Suprapubic skin (tissue), 3 donors: ENCODE measurements around the gene CDS2.

Source experiments
- POLR2A ChIP-seq, 2 donors: fragments of 450-650 bp; IDR thresholded peaks; one replicate each; pipeline ENCODE4 v1.6.1; 2017; ENCODE audit warnings: antibody characterized with exemption in 2 of 2, mild to moderate bottlenecking in 2 of 2, moderate library complexity in 2 of 2
- TF ChIP-seq, protein P1 (sequence below), 2 donors: fragments of 200-600 bp in 1 of 2; fragments of 450-650 bp in 1 of 2; sonication (generic) in 1 of 2; IDR thresholded peaks; one replicate each; pipeline ENCODE4 v1.5.1; 2016 to 2019; ENCODE audit warnings: antibody characterized with exemption in 2 of 2, mild to moderate bottlenecking in 1 of 2, moderate library complexity in 1 of 2

DNA sequence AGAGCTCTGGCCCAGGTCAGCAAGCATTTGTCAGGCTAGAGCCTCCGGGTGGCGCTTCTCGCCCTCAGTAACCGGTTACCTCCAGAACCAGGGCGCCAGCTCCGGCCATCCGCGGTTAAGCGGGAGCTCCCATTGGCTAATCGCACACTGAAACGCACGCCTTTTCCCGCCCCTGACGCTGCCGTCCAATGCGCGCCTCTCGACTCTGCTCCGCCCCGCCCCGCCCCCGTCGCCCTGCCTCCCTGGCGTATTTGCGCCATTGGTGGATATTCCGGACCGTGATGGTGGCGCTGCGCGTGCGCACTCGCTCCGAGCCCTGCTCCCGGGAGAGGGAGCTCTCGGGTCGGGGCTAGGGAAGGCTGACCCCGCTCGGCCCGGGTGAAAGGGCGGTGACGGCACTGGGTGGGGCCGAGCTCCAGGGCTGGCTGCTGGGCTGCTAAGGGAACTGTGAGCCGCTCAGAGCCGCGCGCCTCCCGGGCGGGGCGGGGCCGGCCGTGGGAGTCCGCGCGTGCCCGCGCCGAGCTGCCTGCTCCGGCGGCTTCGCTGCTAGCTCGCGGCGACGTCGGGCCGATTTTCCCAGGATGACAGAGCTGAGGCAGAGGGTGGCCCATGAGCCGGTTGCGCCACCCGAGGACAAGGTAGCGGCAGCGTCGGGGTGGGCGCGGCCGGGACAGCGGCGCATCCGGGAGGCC is at the start of gene CDS2:
- TF ChIP-seq, protein P1, sequence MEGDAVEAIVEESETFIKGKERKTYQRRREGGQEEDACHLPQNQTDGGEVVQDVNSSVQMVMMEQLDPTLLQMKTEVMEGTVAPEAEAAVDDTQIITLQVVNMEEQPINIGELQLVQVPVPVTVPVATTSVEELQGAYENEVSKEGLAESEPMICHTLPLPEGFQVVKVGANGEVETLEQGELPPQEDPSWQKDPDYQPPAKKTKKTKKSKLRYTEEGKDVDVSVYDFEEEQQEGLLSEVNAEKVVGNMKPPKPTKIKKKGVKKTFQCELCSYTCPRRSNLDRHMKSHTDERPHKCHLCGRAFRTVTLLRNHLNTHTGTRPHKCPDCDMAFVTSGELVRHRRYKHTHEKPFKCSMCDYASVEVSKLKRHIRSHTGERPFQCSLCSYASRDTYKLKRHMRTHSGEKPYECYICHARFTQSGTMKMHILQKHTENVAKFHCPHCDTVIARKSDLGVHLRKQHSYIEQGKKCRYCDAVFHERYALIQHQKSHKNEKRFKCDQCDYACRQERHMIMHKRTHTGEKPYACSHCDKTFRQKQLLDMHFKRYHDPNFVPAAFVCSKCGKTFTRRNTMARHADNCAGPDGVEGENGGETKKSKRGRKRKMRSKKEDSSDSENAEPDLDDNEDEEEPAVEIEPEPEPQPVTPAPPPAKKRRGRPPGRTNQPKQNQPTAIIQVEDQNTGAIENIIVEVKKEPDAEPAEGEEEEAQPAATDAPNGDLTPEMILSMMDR (IDR thresholded peaks at IDR 0.05) = peak in 1 of 2 donors; percentile 72
- TF ChIP-seq POLR2A (IDR thresholded peaks at IDR 0.05) = peak in 1 of 2 donors; percentile 74
